Neural progenitor cell (in vitro differentiated cells): ENCODE data around the gene TMEM40. TPM values are rescaled to one million over a fixed set of nuclear protein-coding genes. Genes with fewer than 3 reads are reported as not detected.
"Not testable (repeated sequence)": the region's sequence is repeated elsewhere in the genome, so short reads cannot be mapped to it uniquely, and the experiment has no call there.

Source experiments
- DNase-seq: peaks from one replicate; pipeline ENCODE4 v3.0.0-alpha.2; 2016; ENCODE audit warnings: low spot score
- H2AFZ ChIP-seq: fragments of 200-600 bp; sonication (generic); replicated peaks from 2 replicates; pipeline ENCODE4 v1.6.1; 2016; ENCODE audit warnings: antibody characterized with exemption
- H3F3A ChIP-seq: fragments of 200-600 bp; sonication (generic); 2 replicates; pipeline ENCODE4 v1.6.1; 2016; ENCODE audit warnings: antibody characterized with exemption, low read depth
- H3K27ac ChIP-seq: fragments of 200-600 bp; sonication (generic); 2 replicates; pipeline ENCODE4 v1.5.1; 2016; ENCODE audit warnings: mild to moderate bottlenecking
- H3K27me3 ChIP-seq: fragments of 200-600 bp; sonication (generic); 2 replicates; pipeline ENCODE4 v1.6.1; 2016; ENCODE audit warnings: mild to moderate bottlenecking, moderate library complexity
- H3K36me3 ChIP-seq: fragments of 200-600 bp; sonication (generic); 2 replicates; pipeline ENCODE4 v1.5.1; 2016
- H3K4me1 ChIP-seq: fragments of 200-600 bp; sonication (generic); 2 replicates; pipeline ENCODE4 v1.6.1; 2016; ENCODE audit warnings: mixed run types
- H3K4me2 ChIP-seq: fragments of 200-600 bp; sonication (generic); 2 replicates; pipeline ENCODE4 v1.6.1; 2016
- H3K4me3 ChIP-seq: fragments of 200-600 bp; sonication (generic); 2 replicates; pipeline ENCODE4 v1.5.1; 2016
- H3K79me2 ChIP-seq: fragments of 200-600 bp; sonication (generic); 2 replicates; pipeline ENCODE4 v1.6.1; 2016; ENCODE audit warnings: low read depth
- H3K9ac ChIP-seq: fragments of 200-600 bp; sonication (generic); 2 replicates; pipeline ENCODE4 v1.6.1; 2016
- H3K9me3 ChIP-seq: fragments of 200-600 bp; sonication (generic); 2 replicates; pipeline ENCODE4 v1.5.1; 2016; ENCODE audit warnings: low read depth
- H4K20me1 ChIP-seq: fragments of 200-600 bp; sonication (generic); 2 replicates; pipeline ENCODE4 v1.6.1; 2016; ENCODE audit warnings: low read depth
- H3K27ac Mint-ChIP-seq: 3 replicates; pipeline ENCODE4 v1.8.0; 2021; ENCODE audit warnings: mixed read lengths
- H3K27me3 Mint-ChIP-seq: 2 replicates; pipeline ENCODE4 v1.8.0; 2022; ENCODE audit warnings: low read depth, mild to moderate bottlenecking, inconsistent platforms, moderate library complexity, mixed read lengths; ENCODE audit not compliant: insufficient read depth
- H3K36me3 Mint-ChIP-seq: 3 replicates; pipeline ENCODE4 v1.8.0; 2021; ENCODE audit warnings: mixed read lengths
- H3K4me1 Mint-ChIP-seq: 3 replicates; pipeline ENCODE4 v1.8.0; 2021; ENCODE audit warnings: mixed read lengths
- H3K4me3 Mint-ChIP-seq: 3 replicates; pipeline ENCODE4 v1.8.0; 2021; ENCODE audit warnings: mild to moderate bottlenecking, moderate library complexity, mixed read lengths
- H3K9me3 Mint-ChIP-seq: 3 replicates; pipeline ENCODE4 v1.8.0; 2020; ENCODE audit warnings: mixed read lengths
- EZH2 ChIP-seq: fragments of 200-600 bp; sonication (generic); IDR thresholded peaks from 2 replicates; pipeline ENCODE4 v1.6.1; 2017; ENCODE audit warnings: antibody characterized with exemption, mild to moderate bottlenecking, moderate library complexity
- EZH2phosphoT487 ChIP-seq: fragments of 200-600 bp; sonication (generic); IDR thresholded peaks from 2 replicates; pipeline ENCODE4 v1.6.1; 2017; ENCODE audit warnings: antibody characterized with exemption
- total RNA-seq: library from RNA; depleted of rRNA; stranded (reverse); fragments of >200 nt; gene quantifications from 2 replicates; pipeline ENCODE4 v1.2.3, GENCODE V29; 2015; ENCODE audit warnings: low replicate concordance
- TF ChIP-seq, protein P1 (sequence below): fragments of 200-600 bp; sonication (generic); IDR thresholded peaks from 2 replicates; pipeline ENCODE4 v1.5.1; 2017; ENCODE audit warnings: antibody characterized with exemption, mild to moderate bottlenecking

TMEM40 gene
- total RNA-seq, 1 donor from 2014 or later: not detected

DNA sequence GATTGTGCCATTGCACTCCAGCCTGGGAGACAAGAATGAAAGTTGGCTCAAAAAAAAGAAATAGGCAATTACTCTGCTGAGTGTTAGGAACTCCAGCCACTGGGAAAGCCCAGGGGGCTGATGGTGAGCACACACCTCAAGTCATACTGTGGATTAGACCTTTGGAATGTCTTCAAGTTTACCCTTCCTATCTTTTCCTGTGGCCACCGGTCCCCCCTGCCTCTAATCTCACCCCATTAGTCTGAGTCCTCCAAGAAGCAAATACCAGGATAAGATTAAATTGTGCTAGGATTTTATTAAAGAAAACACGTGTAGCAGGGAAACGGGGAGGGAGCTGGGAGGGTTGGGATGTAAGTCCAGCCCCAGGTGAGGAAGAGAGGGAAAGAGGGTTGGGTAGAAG lies 31.6 kb downstream of the TMEM40 start:
- no peak for DNase-seq
- no peaks in the 10 kb centered on the region for H3F3A ChIP-seq
- H3K79me2 ChIP-seq: no peaks in the 10 kb centered on the region
- no peaks in the 10 kb centered on the region for H3K36me3 Mint-ChIP-seq
- H3K27ac ChIP-seq: no peak overlapping the region
- no peak overlapping the region for H3K27ac Mint-ChIP-seq
- no peak overlapping the region for H2AFZ ChIP-seq
- no peaks in the 10 kb centered on the region for H3K4me1 ChIP-seq
- no peaks in the 10 kb centered on the region for H3K9me3 Mint-ChIP-seq
- no peak overlapping the region for H3K4me2 ChIP-seq
- peaks cover 4% of the 10 kb centered on the region for H3K27me3 Mint-ChIP-seq
- H3K9ac ChIP-seq: no peak overlapping the region
- TF ChIP-seq EZH2phosphoT487: no peak
- TF ChIP-seq, protein P1, sequence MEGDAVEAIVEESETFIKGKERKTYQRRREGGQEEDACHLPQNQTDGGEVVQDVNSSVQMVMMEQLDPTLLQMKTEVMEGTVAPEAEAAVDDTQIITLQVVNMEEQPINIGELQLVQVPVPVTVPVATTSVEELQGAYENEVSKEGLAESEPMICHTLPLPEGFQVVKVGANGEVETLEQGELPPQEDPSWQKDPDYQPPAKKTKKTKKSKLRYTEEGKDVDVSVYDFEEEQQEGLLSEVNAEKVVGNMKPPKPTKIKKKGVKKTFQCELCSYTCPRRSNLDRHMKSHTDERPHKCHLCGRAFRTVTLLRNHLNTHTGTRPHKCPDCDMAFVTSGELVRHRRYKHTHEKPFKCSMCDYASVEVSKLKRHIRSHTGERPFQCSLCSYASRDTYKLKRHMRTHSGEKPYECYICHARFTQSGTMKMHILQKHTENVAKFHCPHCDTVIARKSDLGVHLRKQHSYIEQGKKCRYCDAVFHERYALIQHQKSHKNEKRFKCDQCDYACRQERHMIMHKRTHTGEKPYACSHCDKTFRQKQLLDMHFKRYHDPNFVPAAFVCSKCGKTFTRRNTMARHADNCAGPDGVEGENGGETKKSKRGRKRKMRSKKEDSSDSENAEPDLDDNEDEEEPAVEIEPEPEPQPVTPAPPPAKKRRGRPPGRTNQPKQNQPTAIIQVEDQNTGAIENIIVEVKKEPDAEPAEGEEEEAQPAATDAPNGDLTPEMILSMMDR: no peak
- no peak for TF ChIP-seq EZH2
- H3K4me3 ChIP-seq: no peak overlapping the region
- H3K36me3 ChIP-seq: no peaks in the 10 kb centered on the region
- no peak overlapping the region for H3K4me3 Mint-ChIP-seq
- no peaks in the 10 kb centered on the region for H4K20me1 ChIP-seq
- H3K4me1 Mint-ChIP-seq: peaks cover 7% of the 10 kb centered on the region
- H3K9me3 ChIP-seq: no peaks in the 10 kb centered on the region
- H3K27me3 ChIP-seq: no peaks in the 10 kb centered on the region

DNA sequence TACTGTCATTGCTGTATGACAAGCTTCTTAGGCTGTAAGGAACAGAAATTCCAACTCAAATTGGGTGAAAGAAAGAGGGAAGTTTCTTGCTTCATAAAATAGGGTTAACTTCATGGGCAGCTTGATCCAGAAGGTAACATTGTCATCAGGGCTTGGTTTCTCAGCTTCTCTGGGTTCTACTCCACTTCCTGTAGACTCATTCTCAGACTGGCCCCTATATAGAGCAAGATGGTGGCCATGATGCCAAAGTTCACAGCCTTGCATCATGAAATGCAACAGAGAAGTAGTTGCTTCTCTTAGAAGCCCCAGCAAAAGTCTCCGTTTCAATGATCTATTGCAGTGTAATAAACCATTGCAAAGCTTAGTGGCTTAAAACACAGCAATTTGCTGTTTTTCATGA lies 33.6 kb downstream of the TMEM40 start:
- H3K9me3 Mint-ChIP-seq: no peaks in the 10 kb centered on the region
- no peaks in the 10 kb centered on the region for H3K79me2 ChIP-seq
- H3K4me1 ChIP-seq: no peaks in the 10 kb centered on the region
- H3K27me3 Mint-ChIP-seq: peaks cover 6% of the 10 kb centered on the region
- H3K27me3 ChIP-seq: no peaks in the 10 kb centered on the region
- H2AFZ ChIP-seq: no peak overlapping the region
- no peak overlapping the region for H3K27ac Mint-ChIP-seq
- H3K4me1 Mint-ChIP-seq: peaks cover 7% of the 10 kb centered on the region
- H3K4me3 ChIP-seq: no peak overlapping the region
- DNase-seq: no peak
- H3K9ac ChIP-seq: no peak overlapping the region
- H4K20me1 ChIP-seq: no peaks in the 10 kb centered on the region
- no peaks in the 10 kb centered on the region for H3F3A ChIP-seq
- H3K27ac ChIP-seq: no peak overlapping the region
- H3K36me3 ChIP-seq: no peaks in the 10 kb centered on the region
- H3K4me3 Mint-ChIP-seq: no peak overlapping the region
- no peaks in the 10 kb centered on the region for H3K36me3 Mint-ChIP-seq
- TF ChIP-seq, protein P1: no peak
- TF ChIP-seq EZH2 (no peak), EZH2phosphoT487 (no peak)
- H3K9me3 ChIP-seq: no peaks in the 10 kb centered on the region
- H3K4me2 ChIP-seq: no peak overlapping the region

DNA sequence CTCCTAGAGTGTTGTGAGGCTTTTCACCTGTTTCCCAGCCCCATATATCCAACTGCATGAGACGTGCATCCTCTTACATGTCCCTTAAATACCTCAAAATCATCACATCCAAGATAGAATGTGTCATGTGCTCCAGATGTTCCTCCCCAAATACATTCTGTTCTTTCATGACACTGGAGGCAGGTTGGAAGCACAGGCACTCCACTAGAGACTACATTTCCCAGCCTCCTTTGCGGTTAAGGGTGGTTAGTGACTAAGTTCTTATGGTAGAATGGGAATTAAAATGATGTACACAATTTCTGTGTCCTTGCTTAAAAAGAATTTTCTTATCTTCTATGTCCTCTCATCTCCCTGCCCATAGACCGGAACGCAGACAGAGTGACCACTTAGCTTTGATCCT lies 34.3 kb downstream of the TMEM40 start:
- Mint-ChIP-seq H3K27me3 (peaks cover 6% of the 10 kb centered on the region), H3K4me1 (peaks cover 12% of the 10 kb centered on the region), H3K27ac (no peak overlapping the region), H3K4me3 (no peak overlapping the region), H3K9me3 (no peaks in the 10 kb centered on the region), H3K36me3 (no peaks in the 10 kb centered on the region)
- H3K9me3 ChIP-seq: no peaks in the 10 kb centered on the region
- H3K27ac ChIP-seq: no peak overlapping the region
- no peak overlapping the region for H3K4me2 ChIP-seq
- H3F3A ChIP-seq: no peaks in the 10 kb centered on the region
- no peaks in the 10 kb centered on the region for H3K27me3 ChIP-seq
- no peak for DNase-seq
- no peak overlapping the region for H2AFZ ChIP-seq
- no peaks in the 10 kb centered on the region for H4K20me1 ChIP-seq
- H3K79me2 ChIP-seq: no peaks in the 10 kb centered on the region
- TF ChIP-seq EZH2: no peak
- TF ChIP-seq, protein P1: no peak
- no peak for TF ChIP-seq EZH2phosphoT487
- H3K4me3 ChIP-seq: no peak overlapping the region
- H3K36me3 ChIP-seq: no peaks in the 10 kb centered on the region
- no peak overlapping the region for H3K9ac ChIP-seq
- H3K4me1 ChIP-seq: no peaks in the 10 kb centered on the region

DNA sequence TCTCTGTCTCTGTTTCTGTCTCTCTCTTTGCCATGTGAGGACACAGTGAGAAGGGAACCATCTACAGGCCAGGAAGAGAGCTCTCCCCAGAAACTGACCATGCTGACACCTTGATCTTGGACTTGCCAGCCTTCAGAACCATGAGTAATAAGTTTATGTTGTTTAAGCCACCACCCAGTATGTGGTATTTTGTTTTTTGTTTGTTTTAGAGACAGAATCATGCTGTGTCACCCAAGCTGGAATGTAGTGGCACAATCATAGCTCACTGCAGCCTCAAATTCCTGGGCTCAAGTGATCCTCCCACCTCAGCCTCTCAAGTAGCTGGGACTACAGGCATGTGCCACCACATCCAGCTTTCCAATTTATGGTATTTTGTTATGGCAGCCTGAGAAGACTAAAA lies 35.7 kb downstream of the TMEM40 start:
- H3K27me3 Mint-ChIP-seq, H3K27ac ChIP-seq, H3K4me2 ChIP-seq, H3K36me3 ChIP-seq, H3K27me3 ChIP-seq, H3K4me1 ChIP-seq, H4K20me1 ChIP-seq, H2AFZ ChIP-seq, H3K4me1 Mint-ChIP-seq, H3K27ac Mint-ChIP-seq, H3K9me3 ChIP-seq, H3F3A ChIP-seq, H3K9me3 Mint-ChIP-seq, DNase-seq, H3K36me3 Mint-ChIP-seq, H3K79me2 ChIP-seq, H3K4me3 ChIP-seq, H3K4me3 Mint-ChIP-seq, H3K9ac ChIP-seq: not testable (repeated sequence)
